Stimulated activated memory B cell treated with anti-CD40 and anti-IgM and Interleukin-4, amounts not matched to agents 10 μg/mL and 1 μg/mL and 100 μg/mL, for 72 hours (primary cell): Measurements from ENCODE around the gene ELL.

Source experiments
- ATAC-seq: fragments of 150-1000 bp; cut with Tn5 transposase; 2 replicates; pipeline ENCODE4 v1.10.0; 2021
- H3K27ac Mint-ChIP-seq: one replicate; pipeline ENCODE4 v1.8.0; 2022; ENCODE audit warnings: mild to moderate bottlenecking, mixed read lengths
- H3K27me3 Mint-ChIP-seq: one replicate; pipeline ENCODE4 v1.8.0; 2022; ENCODE audit warnings: mixed read lengths
- H3K36me3 Mint-ChIP-seq: one replicate; pipeline ENCODE4 v1.8.0; 2022; ENCODE audit warnings: mixed read lengths
- H3K4me1 Mint-ChIP-seq: one replicate; pipeline ENCODE4 v1.8.0; 2022; ENCODE audit warnings: mixed read lengths
- H3K4me3 Mint-ChIP-seq: one replicate; pipeline ENCODE4 v1.8.0; 2022; ENCODE audit warnings: mild to moderate bottlenecking, moderate library complexity, mixed read lengths
- H3K9me3 Mint-ChIP-seq: one replicate; pipeline ENCODE4 v1.8.0; 2022; ENCODE audit warnings: mixed read lengths

Gene ELL

GRCh38 chr19:18489627-18490184 is 32.2 kb downstream of the ELL start:
- peaks cover 74% of the 10 kb centered on the region for H3K4me1 Mint-ChIP-seq
- no peak for ATAC-seq

GRCh38 chr19:18488838-18489626 is 32.8 kb downstream of the ELL start:
- Mint-ChIP-seq H3K36me3 (peaks cover 6% of the 10 kb centered on the region), H3K4me1 (peaks cover 74% of the 10 kb centered on the region), H3K27me3 (no peaks in the 10 kb centered on the region), H3K27ac (no peak overlapping the region), H3K9me3 (no peaks in the 10 kb centered on the region), H3K4me3 (no peak overlapping the region)
- ATAC-seq = no peak

More at GRCh38 chr19:18489627-18490184, 32.2 kb downstream of the ELL start:
- Mint-ChIP-seq H3K36me3 (peaks cover 6% of the 10 kb centered on the region), H3K27me3 (no peaks in the 10 kb centered on the region), H3K27ac (no peak overlapping the region), H3K4me3 (no peak overlapping the region), H3K9me3 (no peaks in the 10 kb centered on the region)

- no peaks in the 10 kb centered on the region for H3K9me3 Mint-ChIP-seq
- no peak for ATAC-seq
- no peak overlapping the region for H3K27ac Mint-ChIP-seq
- H3K4me3 Mint-ChIP-seq = no peak overlapping the region
- H3K4me1 Mint-ChIP-seq = peaks cover 74% of the 10 kb centered on the region
- H3K36me3 Mint-ChIP-seq = peaks cover 6% of the 10 kb centered on the region
- no peaks in the 10 kb centered on the region for H3K27me3 Mint-ChIP-seq
These were observed 33.5 kb downstream of the ELL start for GRCh38 chr19:18488403-18488723.

- H3K9me3 Mint-ChIP-seq = no peaks in the 10 kb centered on the region
- no peak overlapping the region for H3K4me3 Mint-ChIP-seq
- H3K4me1 Mint-ChIP-seq = peaks cover 80% of the 10 kb centered on the region
- no peaks in the 10 kb centered on the region for H3K27me3 Mint-ChIP-seq
- no peak for ATAC-seq
- H3K27ac Mint-ChIP-seq = no peak overlapping the region
- H3K36me3 Mint-ChIP-seq = peaks cover 11% of the 10 kb centered on the region
These were observed 34.1 kb downstream of the ELL start for GRCh38 chr19:18487576-18488402.

DNA sequence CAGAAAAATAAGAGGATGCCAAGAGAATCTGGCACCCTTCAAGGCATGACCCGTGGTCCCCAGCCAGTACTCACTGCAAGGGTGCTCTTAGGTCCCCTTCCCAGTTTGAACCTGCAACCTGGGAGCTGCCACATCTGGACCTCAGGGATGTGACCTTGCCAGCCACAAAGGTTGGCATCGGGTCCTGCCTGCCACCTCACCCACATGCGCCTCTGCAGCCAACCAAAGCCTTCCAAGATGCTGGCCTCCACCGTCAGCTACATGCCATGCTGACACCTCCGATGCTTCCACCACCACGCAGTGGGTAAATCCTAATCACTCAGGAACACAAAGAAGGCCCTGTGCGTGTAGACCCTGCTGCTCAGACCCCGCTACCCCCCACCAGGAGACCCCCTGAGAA is 35.1 kb downstream of the ELL start:
- H3K27ac Mint-ChIP-seq = no peak overlapping the region

GRCh38 chr19:18484992-18485391 is 36.9 kb downstream of the ELL start:
- Mint-ChIP-seq H3K27ac (peak overlapping the region; percentile 40), H3K36me3 (peaks cover 12% of the 10 kb centered on the region), H3K27me3 (no peaks in the 10 kb centered on the region), H3K4me1 (peaks cover 89% of the 10 kb centered on the region), H3K4me3 (no peak overlapping the region), H3K9me3 (no peaks in the 10 kb centered on the region)
- ATAC-seq = no peak

More for the DNA sequence above, 35.1 kb downstream of the ELL start:
- Mint-ChIP-seq H3K4me1 (peaks cover 81% of the 10 kb centered on the region), H3K4me3 (no peak overlapping the region), H3K36me3 (peaks cover 8% of the 10 kb centered on the region), H3K27me3 (no peaks in the 10 kb centered on the region), H3K9me3 (no peaks in the 10 kb centered on the region)
- ATAC-seq = no peak

DNA sequence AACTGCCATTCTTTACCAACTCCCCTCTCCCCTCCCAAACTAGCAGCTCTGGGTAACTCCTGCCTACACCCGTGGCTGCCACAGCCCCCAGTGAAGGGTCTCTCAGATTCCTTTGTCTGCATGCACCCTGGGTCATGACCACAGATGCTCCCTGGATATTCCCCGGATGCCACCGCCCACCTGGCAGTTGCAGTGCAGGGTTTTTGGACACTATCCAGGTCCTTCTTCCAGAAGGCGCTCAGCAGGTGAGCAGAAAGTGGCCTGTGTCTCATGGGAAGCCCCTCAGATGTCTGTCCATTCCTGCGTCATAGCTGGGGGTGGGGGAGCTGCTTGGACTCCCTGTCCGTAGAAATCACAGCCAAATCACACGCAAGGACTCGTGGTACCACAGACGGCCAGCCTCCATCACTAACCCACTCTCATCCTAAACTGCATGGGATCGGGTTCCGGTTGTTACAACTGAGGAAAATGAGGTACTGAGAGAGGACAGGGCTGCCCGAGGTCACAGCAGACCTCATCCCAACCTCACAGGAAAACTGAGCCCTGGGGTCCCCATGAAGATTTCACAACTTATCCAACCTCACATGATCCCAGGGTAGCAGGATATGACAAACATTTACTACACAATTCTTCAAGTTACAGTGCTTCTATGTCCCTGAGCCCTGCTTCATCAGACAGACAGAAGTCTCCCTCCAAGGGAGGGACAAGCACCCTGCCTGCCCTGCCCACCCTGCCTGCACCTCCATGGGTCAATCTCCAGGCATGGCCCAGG is 38.6 kb downstream of the ELL start:
- no peaks in the 10 kb centered on the region for H3K27me3 Mint-ChIP-seq
- no peak overlapping the region for H3K4me3 Mint-ChIP-seq
- peak overlapping the region; percentile 62 for H3K27ac Mint-ChIP-seq
- ATAC-seq = no peak
- peaks cover 89% of the 10 kb centered on the region for H3K4me1 Mint-ChIP-seq
- H3K36me3 Mint-ChIP-seq = peaks cover 12% of the 10 kb centered on the region
- H3K9me3 Mint-ChIP-seq = no peaks in the 10 kb centered on the region

- no peak overlapping the region for H3K4me3 Mint-ChIP-seq
- no peaks in the 10 kb centered on the region for H3K27me3 Mint-ChIP-seq
- peaks cover 91% of the 10 kb centered on the region for H3K4me1 Mint-ChIP-seq
- no peak overlapping the region for H3K27ac Mint-ChIP-seq
- no peaks in the 10 kb centered on the region for H3K9me3 Mint-ChIP-seq
- H3K36me3 Mint-ChIP-seq = peaks cover 17% of the 10 kb centered on the region
- ATAC-seq = no peak
These were observed 40.2 kb downstream of the ELL start for GRCh38 chr19:18481505-18482222.

DNA sequence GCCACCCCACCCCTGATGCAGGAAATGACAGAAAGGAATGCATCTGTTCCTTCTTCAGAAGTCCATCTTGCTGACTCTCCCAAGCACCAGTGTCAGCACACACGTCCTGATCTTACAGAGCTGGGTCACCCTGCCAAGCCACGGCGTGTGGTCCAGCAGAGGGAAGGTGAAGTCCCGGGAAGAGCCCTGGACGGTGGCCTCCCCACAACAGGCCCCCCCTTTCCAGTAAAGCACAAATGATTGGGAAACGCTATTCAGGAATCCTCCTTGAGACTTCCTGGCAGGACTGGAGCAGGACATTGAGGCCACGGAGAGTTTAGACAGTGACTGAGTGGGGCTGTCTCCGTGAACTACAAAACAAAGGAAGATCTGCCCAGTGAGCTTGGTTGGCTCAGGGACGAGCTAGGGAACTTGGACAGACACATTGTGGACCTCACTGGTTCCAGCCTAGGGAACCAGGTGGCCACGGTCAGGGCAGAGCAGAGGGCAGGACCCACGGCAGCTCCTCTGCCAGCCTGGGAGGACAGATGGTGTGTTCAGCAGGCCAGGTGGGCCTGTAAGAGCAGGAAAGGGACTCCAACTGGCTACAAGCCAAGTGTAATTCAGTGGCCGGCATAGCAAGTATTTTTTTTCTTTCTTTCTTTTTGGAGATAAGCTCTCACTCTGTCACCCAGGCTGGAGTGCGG is 41.7 kb downstream of the ELL start:
- Mint-ChIP-seq H3K27ac (peak overlapping the region; percentile 83), H3K4me3 (no peak overlapping the region)

GRCh38 chr19:18478545-18479311 is 43.1 kb downstream of the ELL start:
- H3K4me3 Mint-ChIP-seq = peak overlapping the region; percentile 58
- H3K27me3 Mint-ChIP-seq = no peaks in the 10 kb centered on the region
- peak; percentile 93 for ATAC-seq
- peak overlapping the region; percentile 83 for H3K27ac Mint-ChIP-seq
- no peaks in the 10 kb centered on the region for H3K9me3 Mint-ChIP-seq
- H3K36me3 Mint-ChIP-seq = peaks cover 25% of the 10 kb centered on the region
- peaks cover 84% of the 10 kb centered on the region for H3K4me1 Mint-ChIP-seq

More for the DNA sequence above, 41.7 kb downstream of the ELL start:
- Mint-ChIP-seq H3K36me3 (peaks cover 25% of the 10 kb centered on the region), H3K9me3 (no peaks in the 10 kb centered on the region), H3K4me1 (peaks cover 88% of the 10 kb centered on the region), H3K27me3 (no peaks in the 10 kb centered on the region)
- no peak for ATAC-seq

DNA sequence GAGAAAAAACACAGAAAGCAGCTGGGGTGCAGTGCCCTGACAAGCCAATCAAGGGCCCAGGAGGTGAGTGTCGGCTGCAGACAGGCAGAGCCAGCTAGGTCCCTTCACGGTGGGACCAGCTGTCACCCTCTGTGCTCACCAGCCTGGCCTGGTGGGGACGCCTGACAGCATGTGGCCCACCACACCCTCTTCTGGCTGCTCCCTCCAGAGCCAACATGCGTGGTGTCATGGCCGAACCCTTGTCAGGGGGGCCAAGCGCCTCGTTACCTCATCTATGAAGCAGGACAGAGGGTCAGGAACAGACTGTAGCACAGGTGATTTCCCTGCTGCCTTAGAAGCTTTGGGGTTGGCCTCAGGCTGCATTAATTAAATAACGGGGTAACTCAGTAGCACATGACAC is 43.9 kb downstream of the ELL start:
- Mint-ChIP-seq H3K27me3 (no peaks in the 10 kb centered on the region), H3K36me3 (peaks cover 22% of the 10 kb centered on the region), H3K9me3 (no peaks in the 10 kb centered on the region), H3K27ac (peak overlapping the region; percentile 83), H3K4me3 (no peak overlapping the region), H3K4me1 (peaks cover 79% of the 10 kb centered on the region)
- peak; percentile 51 for ATAC-seq

DNA sequence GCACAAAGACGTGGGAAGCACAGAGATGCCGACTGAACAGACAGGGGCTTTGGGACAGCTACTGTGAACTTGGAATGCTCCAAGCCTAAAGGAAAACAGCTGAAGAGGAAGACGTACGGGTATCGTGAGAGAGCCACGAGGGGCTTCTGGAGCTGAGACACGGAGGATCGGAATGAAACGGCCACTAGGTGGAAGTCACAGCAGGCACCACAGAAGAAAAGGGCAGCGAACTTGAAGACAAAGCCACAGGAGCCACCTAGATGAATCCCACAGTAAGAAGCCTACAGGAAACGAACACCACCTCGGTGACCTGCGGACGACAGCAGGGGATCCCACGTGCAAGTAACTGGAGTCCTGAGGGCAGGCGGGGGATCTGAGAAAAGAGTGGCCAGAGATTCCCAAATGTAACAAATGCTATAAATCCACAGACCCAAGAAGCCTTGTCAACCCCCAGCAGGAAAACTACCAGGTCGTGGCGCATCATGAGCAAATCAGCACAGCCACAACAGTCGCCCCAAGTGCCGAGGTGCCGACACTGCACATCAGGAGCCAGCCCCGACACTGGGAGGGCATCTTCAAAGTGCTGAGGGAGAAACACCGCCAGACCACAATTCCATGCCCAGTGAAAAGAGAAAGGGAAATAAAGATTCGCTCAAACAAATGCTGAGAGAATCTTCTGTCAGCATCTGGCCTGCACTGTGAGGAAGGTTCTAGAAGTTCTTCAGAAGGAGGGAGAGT is 44.7 kb downstream of the ELL start:
- Mint-ChIP-seq H3K4me3 (no peak overlapping the region), H3K36me3 (peaks cover 19% of the 10 kb centered on the region), H3K9me3 (no peaks in the 10 kb centered on the region), H3K27me3 (no peaks in the 10 kb centered on the region), H3K4me1 (peaks cover 71% of the 10 kb centered on the region), H3K27ac (peak overlapping the region; percentile 83)
- ATAC-seq = no peak

GRCh38 chr19:18476507-18477041 is 45.3 kb downstream of the ELL start:
- peaks cover 69% of the 10 kb centered on the region for H3K4me1 Mint-ChIP-seq
- H3K27me3 Mint-ChIP-seq = no peaks in the 10 kb centered on the region
- H3K36me3 Mint-ChIP-seq = peaks cover 18% of the 10 kb centered on the region
- no peak for ATAC-seq
- H3K9me3 Mint-ChIP-seq = no peaks in the 10 kb centered on the region
- no peak overlapping the region for H3K4me3 Mint-ChIP-seq
- H3K27ac Mint-ChIP-seq = peak overlapping the region; percentile 83
